H1 (cell line): ENCODE measurements around the gene KLF13. TPM values are rescaled to one million over a fixed set of nuclear protein-coding genes. Genes with fewer than 3 reads are reported as not detected.
A peak's percentile ranks its signal among the peaks of the same experiment; 100 is the strongest.

Source experiments
- CTCF ChIA-PET: fragments of 300-600 bp; sonication (Branson Sonifier 250); formaldehyde crosslinking; loops from one replicate; lab custom pipeline; 2021; ENCODE audit not compliant: partially characterized antibody; lab: Charles Lee
- POLR2A ChIA-PET: fragments of 300-600 bp; sonication (Branson Sonifier 250); formaldehyde crosslinking; loops from one replicate; lab custom pipeline; 2021; ENCODE audit warnings: inconsistent platforms; ENCODE audit not compliant: partially characterized antibody; lab: Charles Lee
- DNase-seq, 2 experiments: peaks; one replicate each; pipeline versions ENCODE4 v3.0.0 to v3.0.0-alpha.2; 2010 to 2022; ENCODE audit warnings: low spot score in 2 of 2, low read depth in 1 of 2, mixed read lengths in 1 of 2
- FAIRE-seq: peaks from 2 replicates; lab custom pipeline; 2011; peaks lifted over from hg19 to GRCh38; lab: Jason Lieb, UNC
- H2AFZ ChIP-seq: 2 replicates; pipeline ENCODE4 v1.8.1; 2012; ENCODE audit warnings: low read length, inconsistent platforms
- H2AK5ac ChIP-seq: 2 replicates; pipeline ENCODE4 v1.6.1; 2013; ENCODE audit warnings: low read depth, low read length
- H2BK120ac ChIP-seq: replicated peaks from 2 replicates; pipeline ENCODE3; 2013; ENCODE audit warnings: low read depth, low read length, inconsistent platforms
- H2BK12ac ChIP-seq: 2 replicates; pipeline ENCODE4 v1.6.1; 2013; ENCODE audit warnings: low read depth, low read length
- H2BK15ac ChIP-seq: 2 replicates; pipeline ENCODE4 v1.6.1; 2013; ENCODE audit warnings: low read length
- H2BK20ac ChIP-seq: 2 replicates; pipeline ENCODE4 v1.6.1; 2013; ENCODE audit warnings: low read length
- H2BK5ac ChIP-seq: 2 replicates; pipeline ENCODE4 v1.6.1; 2013; ENCODE audit warnings: low read depth, low read length
- H3K14ac ChIP-seq: 2 replicates; pipeline ENCODE4 v1.6.1; 2013; ENCODE audit warnings: inconsistent platforms; ENCODE audit not compliant: insufficient read length
- H3K18ac ChIP-seq: 2 replicates; pipeline ENCODE4 v1.6.1; 2013; ENCODE audit warnings: low read length; ENCODE audit errors: extremely low read depth
- H3K23ac ChIP-seq: 2 replicates; pipeline ENCODE4 v1.6.1; 2013; ENCODE audit warnings: inconsistent platforms; ENCODE audit not compliant: insufficient read length
- H3K23me2 ChIP-seq: 2 replicates; pipeline ENCODE4 v1.6.1; 2013; ENCODE audit warnings: low read depth, low read length
- H3K27ac ChIP-seq: 2 replicates; pipeline ENCODE4 v1.6.1; 2011; ENCODE audit warnings: low read depth, low read length, inconsistent platforms
- H3K27me3 ChIP-seq, 4 experiments: replicated peaks in 1 of 4; 1 replicate in 1 of 4; 2 replicates in 3 of 4; pipeline versions ENCODE4 v1.6.1 to v1.8.1; 2011 to 2013; ENCODE audit warnings: low read length in 3 of 4, mild to moderate bottlenecking in 3 of 4, inconsistent platforms in 2 of 4, mixed read lengths in 2 of 4, moderate library complexity in 1 of 4; ENCODE audit not compliant: control insufficient read depth in 3 of 4, insufficient read depth in 3 of 4; ENCODE audit errors: extremely low read depth in 1 of 4
- H3K36me3 ChIP-seq, 4 experiments: 2 replicates each; pipeline versions ENCODE4 v1.6.1 to v1.8.1; 2011 to 2013; ENCODE audit warnings: mild to moderate bottlenecking in 4 of 4, low read length in 3 of 4, moderate library complexity in 2 of 4, control low read depth in 1 of 4, inconsistent platforms in 1 of 4; ENCODE audit not compliant: insufficient read depth in 4 of 4, control insufficient read depth in 2 of 4
- H3K4ac ChIP-seq: replicated peaks from 2 replicates; pipeline ENCODE3; 2013; ENCODE audit warnings: low read length, low read depth, mixed read lengths, inconsistent platforms; ENCODE audit not compliant: insufficient read length
- H3K4me1 ChIP-seq, 4 experiments: replicated peaks in 1 of 4; 1 replicate in 1 of 4; 2 replicates in 3 of 4; pipeline versions ENCODE4 v1.6.1 to v1.8.1; 2011 to 2013; ENCODE audit warnings: low read length in 3 of 4, inconsistent platforms in 2 of 4, mixed read lengths in 1 of 4; ENCODE audit not compliant: insufficient read depth in 4 of 4, control insufficient read depth in 3 of 4
- H3K4me2 ChIP-seq, 2 experiments: 2 replicates each; pipeline versions ENCODE4 v1.6.1 to v1.8.1; 2011 to 2013; ENCODE audit warnings: low read depth in 2 of 2, low read length in 2 of 2, control low read depth in 1 of 2, inconsistent platforms in 1 of 2, mild to moderate bottlenecking in 1 of 2; ENCODE audit not compliant: insufficient read depth in 1 of 2
- H3K4me3 ChIP-seq, 4 experiments: fragments of 200-600, 300-600 bp in 1 of 4; sonication (generic), shearing (Covaris generic), sonication (Bioruptor Twin) in 1 of 4; 2 replicates each; pipeline versions ENCODE4 v1.5.1 to v1.8.1; 2011 to 2016; ENCODE audit warnings: low read length in 4 of 4, low read depth in 3 of 4, control low read depth in 2 of 4, inconsistent platforms in 2 of 4, mild to moderate bottlenecking in 2 of 4, mixed read lengths in 1 of 4, moderate library complexity in 1 of 4; ENCODE audit not compliant: insufficient read depth in 2 of 4; ENCODE audit errors: extremely low read depth in 1 of 4
- H3K56ac ChIP-seq: replicated peaks from 2 replicates; pipeline ENCODE3; 2013; ENCODE audit warnings: low read depth, mild to moderate bottlenecking, mixed read lengths, low read length, inconsistent platforms; ENCODE audit not compliant: insufficient read length
- H3K79me1 ChIP-seq: 2 replicates; pipeline ENCODE4 v1.6.1; 2013; ENCODE audit warnings: low read depth, low read length, control low read depth
- H3K79me2 ChIP-seq, 2 experiments: 2 replicates each; pipeline versions ENCODE4 v1.6.1 to v1.8.1; 2012 to 2013; ENCODE audit warnings: low read length in 2 of 2, mild to moderate bottlenecking in 2 of 2, inconsistent platforms in 1 of 2; ENCODE audit not compliant: insufficient read depth in 2 of 2, control insufficient read depth in 1 of 2
- H3K9ac ChIP-seq, 4 experiments: replicated peaks in 1 of 4; 1 replicate in 1 of 4; 2 replicates in 3 of 4; pipeline versions ENCODE4 v1.6.1 to v1.8.1; 2011 to 2013; ENCODE audit warnings: low read depth in 3 of 4, low read length in 3 of 4, control low read depth in 2 of 4, mild to moderate bottlenecking in 2 of 4, moderate library complexity in 2 of 4, inconsistent platforms in 1 of 4; ENCODE audit errors: extremely low read depth in 1 of 4
- H3K9me3 ChIP-seq, 2 experiments: 2 replicates each; pipeline versions ENCODE4 v1.6.1 to v1.8.1; 2012 to 2013; ENCODE audit warnings: mild to moderate bottlenecking in 2 of 2, moderate library complexity in 2 of 2, control low read depth in 1 of 2, inconsistent platforms in 1 of 2, low read depth in 1 of 2, low read length in 1 of 2, mixed read lengths in 1 of 2; ENCODE audit not compliant: insufficient read depth in 2 of 2
- H4K20me1 ChIP-seq, 2 experiments: replicated peaks in 1 of 2; 2 replicates each; pipeline versions ENCODE3 to v1.8.1; 2011 to 2013; ENCODE audit warnings: inconsistent platforms in 2 of 2, low read length in 2 of 2, mild to moderate bottlenecking in 1 of 2; ENCODE audit not compliant: insufficient read depth in 2 of 2, control insufficient read depth in 1 of 2
- H4K5ac ChIP-seq: 2 replicates; pipeline ENCODE4 v1.6.1; 2013; ENCODE audit warnings: low read length, low read depth, mixed read lengths, inconsistent platforms; ENCODE audit not compliant: insufficient read length
- H4K8ac ChIP-seq: 2 replicates; pipeline ENCODE4 v1.8.0; 2013; ENCODE audit warnings: mild to moderate bottlenecking, moderate library complexity, low read length, inconsistent platforms; ENCODE audit not compliant: insufficient read depth; ENCODE audit errors: extremely low read depth
- H4K91ac ChIP-seq: replicated peaks from 2 replicates; pipeline ENCODE3; 2013; ENCODE audit warnings: low read length, mixed read lengths, inconsistent platforms; ENCODE audit not compliant: insufficient read length
- CBX5 ChIP-seq: fragments of 300-800, 300-1000 bp; sonication (generic); IDR thresholded peaks from 2 replicates; pipeline ENCODE4 v1.7.1; 2016; ENCODE audit warnings: antibody characterized with exemption, low read length, low read depth
- EGR1 ChIP-seq: IDR thresholded peaks from 2 replicates; pipeline ENCODE4 v1.6.1; 2011; ENCODE audit warnings: low read depth, low read length, borderline replicate concordance
- EZH2 ChIP-seq: fragments of 200-600 bp; sonication (generic); IDR thresholded peaks from 2 replicates; pipeline ENCODE4 v1.7.1; 2012; ENCODE audit warnings: low read depth, mild to moderate bottlenecking, moderate library complexity, low read length, inconsistent platforms; ENCODE audit not compliant: severe bottlenecking
- KDM1A ChIP-seq: fragments of 200-600, 300-600 bp; sonication (generic); IDR thresholded peaks from 2 replicates; pipeline ENCODE4 v1.7.1; 2016; ENCODE audit warnings: mild to moderate bottlenecking, low read length, borderline replicate concordance
- POLR2AphosphoS5 ChIP-seq: IDR thresholded peaks from 2 replicates; pipeline ENCODE4 v1.6.1; 2011; ENCODE audit warnings: low read depth, low read length
- RNF2 ChIP-seq: fragments of 200-900, 300-1000 bp; sonication (generic); IDR thresholded peaks from 2 replicates; pipeline ENCODE4 v1.7.1; 2016; ENCODE audit warnings: borderline replicate concordance, low read depth, mild to moderate bottlenecking, antibody characterized with exemption, low read length; ENCODE audit not compliant: poor library complexity, severe bottlenecking; ENCODE audit errors: missing control alignments
- TAF7 ChIP-seq: optimal IDR thresholded peaks from 2 replicates; pipeline ENCODE3; 2011; ENCODE audit warnings: low read depth, mild to moderate bottlenecking, inconsistent platforms, low read length, moderate library complexity, borderline replicate concordance
- WGBS, 2 experiments: shearing (Covaris generic) in 1 of 2; methylation state at CpG; one replicate each; pipeline versions ENCODE4 v1.1.6 to v1.1.7; 2013 to 2015; ENCODE audit warnings: low lambda C conversion rate in 2 of 2, mixed read lengths in 2 of 2, inconsistent platforms in 1 of 2, low coverage in 1 of 2, missing lambda C conversion rate in 1 of 2; ENCODE audit not compliant: insufficient replicate concordance in 2 of 2, insufficient coverage in 1 of 2, insufficient read length in 1 of 2; ENCODE audit errors: extremely low coverage in 1 of 2, missing lambda C conversion rate in 1 of 2; 5-methylcytosine and 5-hydroxymethylcytosine counted together
- polyA plus RNA-seq, 7 experiments: library from polyadenylated mRNA; depleted of rRNA in 3 of 7; stranded (reverse) in 5 of 7; unstranded in 2 of 7; fragments of >200 nt in 5 of 7; fragments of 200-250 nt in 2 of 7; gene quantifications; 1 replicate in 5 of 7; 2 replicates in 1 of 7; 4 replicates in 1 of 7; pipeline versions ENCODE4 v1.2.1 to v1.2.3, GENCODE V29; 2011 to 2013; ENCODE audit warnings: missing spikeins in 2 of 7, mixed read lengths in 2 of 7
- total RNA-seq: library from RNA; stranded (reverse); fragmentation: NEBNext Ultra II Directional; extraction: Animal tissue kit (Norgen Biotek cat#: 25700); gene quantifications from 2 replicates; pipeline ENCODE4 v1.2.1, GENCODE V29; 2021
- TF ChIP-seq, protein P1 (sequence below): IDR thresholded peaks from 2 replicates; pipeline ENCODE4 v1.6.1; 2012; ENCODE audit warnings: inconsistent platforms

KLF13 gene
- total and polyA plus RNA-seq, 2 of the 8 experiments (the other 6 are each of a cell fraction or from before 2014, with no cell fraction given) = 18.3 to 33.4 TPM

DNA sequence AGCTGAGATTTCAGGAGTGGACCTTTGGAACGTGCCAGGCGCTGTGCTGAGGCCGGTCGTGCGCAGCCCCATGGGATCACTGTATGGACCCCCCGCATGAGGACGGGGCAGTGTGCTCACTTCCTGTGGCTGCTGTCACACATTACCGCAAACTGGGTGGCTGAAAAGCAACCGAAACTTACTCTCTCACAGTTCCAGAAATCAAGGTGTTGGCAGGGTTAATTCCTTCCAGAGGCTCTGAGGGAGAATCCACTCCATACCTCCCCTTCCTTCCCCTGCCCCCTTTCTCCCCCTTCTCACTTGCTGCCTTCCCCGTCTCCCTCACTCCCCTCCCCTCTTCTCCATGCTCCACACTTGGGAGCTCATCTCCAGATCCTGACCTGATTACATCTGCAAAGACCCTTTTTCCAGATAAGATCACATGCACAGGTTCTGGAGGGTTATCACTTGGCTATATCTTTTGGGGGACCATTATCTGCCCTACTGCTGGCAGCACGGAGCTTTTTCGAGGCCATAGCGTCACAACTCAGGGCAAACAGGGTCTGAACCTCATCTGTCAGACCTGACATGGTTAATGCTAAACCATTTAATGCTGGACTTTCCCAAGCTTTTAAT, 41.2 kb downstream of the KLF13 start:
- Histone ChIP-seq H3K36me3 (no peaks in the 10 kb centered on the region), H3K79me2 (peaks cover 0 to 42% of the 10 kb centered on the region in 2 experiments; a peak in 2 of 4 replicates), H3K4me2 (no peak overlapping the region), H3K4me1 (peaks cover 2 to 51% (median 35%) of the 10 kb centered on the region in 4 experiments), H3K14ac (no peak overlapping the region), H3K9me3 (no peaks in the 10 kb centered on the region), H3K23me2 (no peaks in the 10 kb centered on the region), H2BK15ac (peak overlapping the region; percentile 84; the same call in 1 of the 2 replicates)
- DNase-seq = no peak
- 87% methylated on average over 12 of the region's 13 CpGs; no CpG with 5 or more reads in 1 of the 2 experiments for WGBS, 2 experiments
- TF ChIP-seq EZH2 (no peak), CBX5 (no peak), EGR1 (no peak), KDM1A (no peak), POLR2AphosphoS5 (no peak), RNF2 (no peak), TAF7 (no peak)
- TF ChIP-seq, protein P1, sequence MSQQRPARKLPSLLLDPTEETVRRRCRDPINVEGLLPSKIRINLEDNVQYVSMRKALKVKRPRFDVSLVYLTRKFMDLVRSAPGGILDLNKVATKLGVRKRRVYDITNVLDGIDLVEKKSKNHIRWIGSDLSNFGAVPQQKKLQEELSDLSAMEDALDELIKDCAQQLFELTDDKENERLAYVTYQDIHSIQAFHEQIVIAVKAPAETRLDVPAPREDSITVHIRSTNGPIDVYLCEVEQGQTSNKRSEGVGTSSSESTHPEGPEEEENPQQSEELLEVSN = no peak
- TF ChIP-seq, all 59 proteins: peak for 0
- H3K27me3 ChIP-seq = no peaks in the 10 kb centered on the region
- no peak for FAIRE-seq
- H2BK12ac ChIP-seq = peak overlapping the region; percentile 40; the same call in 1 of the 2 replicates
- no peak overlapping the region for H4K5ac ChIP-seq
- H3K18ac ChIP-seq = no peak overlapping the region
- no peak overlapping the region for H3K56ac ChIP-seq
- H3K9ac ChIP-seq = no peak overlapping the region
- no peak overlapping the region for H2BK120ac ChIP-seq
- H3K4me3 ChIP-seq = no peak overlapping the region
- no peak overlapping the region for H3K23ac ChIP-seq
- no peak overlapping the region for H3K4ac ChIP-seq
- peak overlapping the region; percentile 29; the same call in 1 of the 2 replicates for H2BK5ac ChIP-seq
- H2AFZ ChIP-seq = no peak overlapping the region
- peaks cover 3 to 13% of the 10 kb centered on the region in 2 experiments for H4K20me1 ChIP-seq
- H4K8ac ChIP-seq = no peak overlapping the region
- H2AK5ac ChIP-seq = peak overlapping the region; percentile 17
- ChIA-PET CTCF (interaction anchor here (0.6 to 4.1 kb wide), 9 partner anchors 9 to 188 kb away, joined by 3 to 24 read pairs (median 4); no protein-coding TSS in a partner anchor), POLR2A (no interaction called here)
- no peak overlapping the region for H2BK20ac ChIP-seq
- peaks cover 16% of the 10 kb centered on the region for H3K79me1 ChIP-seq
- no peak overlapping the region for H4K91ac ChIP-seq
- H3K27ac ChIP-seq = no peak overlapping the region
